Caco-2 (cell line): Measurements from ENCODE around the gene N4BP2. TPM values are rescaled to one million over a fixed set of nuclear protein-coding genes. Genes with fewer than 3 reads are reported as not detected.

Experiments
- total RNA-seq: library from RNA; stranded (reverse); gene quantifications from 2 replicates; pipeline ENCODE4 v1.2.3, GENCODE V29; 2022

Gene N4BP2
- total RNA-seq, 1 experiment from 2014 or later = 28.7 TPM

Other genes starting within 250 kb of the N4BP2 start
- 78.8 and 84.0 TPM in 2 replicates for gene PDS5A, start 78.9 kb upstream of the N4BP2 start, total RNA-seq
- not detected in 2 replicates for gene RHOH, start 140.2 kb downstream of the N4BP2 start, total RNA-seq